ENCODE measurements around the gene TOGARAM1. TPM values are rescaled to one million over a fixed set of nuclear protein-coding genes. Genes with fewer than 3 reads are reported as not detected.

The TOGARAM1 gene
- total and polyA plus RNA-seq, 9 of the 15 experiments (the other 6 are each of a cell fraction or from before 2014, with no cell fraction given) = 1.3 to 6.4 (median 3.7) TPM

- in situ Hi-C loops (cut with MboI) = no loop called here
Measured at GRCh38 chr14:45095143-45095542, 133.2 kb downstream of the TOGARAM1 start.

GRCh38 chr14:45096218-45096617, 134.2 kb downstream of the TOGARAM1 start:
- DNase-seq (ENCODE audit: extremely low read depth in 1 of 4, low spot score in 3 of 4) = no peak
- in situ Hi-C loops (cut with MboI) = no loop called here
- Histone ChIP-seq H3K9me3 (replicated peaks; ENCODE audit: control insufficient read depth, insufficient read depth, low read depth, low read length) (no peaks in the 10 kb centered on the region), H4K20me1 (replicated peaks; ENCODE audit: control insufficient read depth, insufficient read depth, low read length) (no peaks in the 10 kb centered on the region), H3K4me3 (no peak overlapping the region), H3K36me3 (ENCODE audit: control insufficient read depth, insufficient read depth, low read length) (peaks cover 63% of the 10 kb centered on the region; the same call in 2 of the 3 replicates), H3K27me3 (ENCODE audit: control insufficient read depth in 2 of 2, insufficient read depth in 2 of 2, low read length in 2 of 2) (no peaks in the 10 kb centered on the region), H3K27ac (ENCODE audit: extremely low read depth, low read depth, low read length) (no peak overlapping the region), H2AFZ (ENCODE audit: low read depth, low read length) (no peak overlapping the region), H3K9ac (ENCODE audit: insufficient read depth in 1 of 2, low read depth in 2 of 2, low read length in 2 of 2) (no peak overlapping the region), H3K9me1 (ENCODE audit: control insufficient read depth, insufficient read depth, low read length) (no peaks in the 10 kb centered on the region), H3K4me1 (replicated peaks in 1 of 2; ENCODE audit: control insufficient read depth in 2 of 2, insufficient read depth in 2 of 2, low read length in 2 of 2) (no peaks in the 10 kb centered on the region; a peak in 1 of 5 replicates), H3K4me2 (ENCODE audit: insufficient read depth, low read length) (no peak overlapping the region), H3K79me2 (ENCODE audit: control insufficient read depth, insufficient read depth, low read length) (peaks cover 43% of the 10 kb centered on the region)
- POLR2A ChIA-PET = interaction anchor here (1.0 kb wide), 1 partner anchor 33 kb away, joined by 3 read pairs; no protein-coding TSS in a partner anchor
- intact Hi-C loops (cut with micrococcal nuclease) = no loop called here
- no TSS peak for BruUV-seq (replicated peaks)
- CTCF ChIA-PET (ENCODE audit: low intra/inter-chr PET ratio) = no interaction called here
- no peak for FAIRE-seq
- ATAC-seq = no peak
- 96% methylated on average over 4 of the region's 4 CpGs for WGBS (ENCODE audit: insufficient coverage, low coverage, missing lambda C conversion rate)
- TF ChIP-seq TRIM25 (IDR thresholded peaks at IDR 0.05; ENCODE audit: borderline replicate concordance) (no peak), ZFP36 (IDR thresholded peaks at IDR 0.05; ENCODE audit: low read depth, low read length, partially characterized antibody) (no peak), GABPA (tag; conservative IDR thresholded peaks at IDR 0.05; ENCODE audit: low read depth) (no peak), GTF3C2 (IDR thresholded peaks at IDR 0.05; ENCODE audit: borderline replicate concordance, extremely low read depth, insufficient read length) (no peak)

More at GRCh38 chr14:45095143-45095542, 133.2 kb downstream of the TOGARAM1 start:
- H3K9ac ChIP-seq (ENCODE audit: insufficient read depth in 1 of 2, low read depth in 2 of 2, low read length in 2 of 2) = no peak overlapping the region
- no peak for FAIRE-seq
- no peak overlapping the region for H2AFZ ChIP-seq (ENCODE audit: low read depth, low read length)
- H3K36me3 ChIP-seq (ENCODE audit: control insufficient read depth, insufficient read depth, low read length) = peaks cover 55% of the 10 kb centered on the region; the same call in 2 of the 3 replicates
- H3K9me1 ChIP-seq (ENCODE audit: control insufficient read depth, insufficient read depth, low read length) = no peaks in the 10 kb centered on the region
- H3K4me2 ChIP-seq (ENCODE audit: insufficient read depth, low read length) = no peak overlapping the region
- TF ChIP-seq SMC3 (conservative IDR thresholded peaks at IDR 0.05; ENCODE audit: insufficient read depth, low read depth, low read length) (no peak), ZBTB26 (CRISPR knock-in tag; IDR thresholded peaks at IDR 0.05) (no peak), BCOR (IDR thresholded peaks at IDR 0.05) (no peak)
- WGBS (ENCODE audit: insufficient coverage, low coverage, missing lambda C conversion rate) = 74% methylated on average over 3 of the region's 4 CpGs
- intact Hi-C loops (cut with micrococcal nuclease) = no loop called here
- H4K20me1 ChIP-seq (replicated peaks; ENCODE audit: control insufficient read depth, insufficient read depth, low read length) = no peaks in the 10 kb centered on the region
- H3K9me3 ChIP-seq (replicated peaks; ENCODE audit: control insufficient read depth, insufficient read depth, low read depth, low read length) = no peaks in the 10 kb centered on the region
- ChIA-PET CTCF (ENCODE audit: low intra/inter-chr PET ratio) (no interaction called here), POLR2A (interaction anchor here (0.7 kb wide), 1 partner anchor 296 kb away, joined by 3 read pairs; no protein-coding TSS in a partner anchor)
- H3K4me1 ChIP-seq (replicated peaks in 1 of 2; ENCODE audit: control insufficient read depth in 2 of 2, insufficient read depth in 2 of 2, low read length in 2 of 2) = no peaks in the 10 kb centered on the region; a peak in 1 of 5 replicates
- H3K79me2 ChIP-seq (ENCODE audit: control insufficient read depth, insufficient read depth, low read length) = peaks cover 50% of the 10 kb centered on the region
- no peak for ATAC-seq
- H3K27me3 ChIP-seq (ENCODE audit: control insufficient read depth in 2 of 2, insufficient read depth in 2 of 2, low read length in 2 of 2) = no peaks in the 10 kb centered on the region
- no peak overlapping the region for H3K4me3 ChIP-seq
- BruUV-seq (replicated peaks) = no TSS peak
- H3K27ac ChIP-seq (ENCODE audit: extremely low read depth, low read depth, low read length) = no peak overlapping the region
- DNase-seq (ENCODE audit: extremely low read depth in 1 of 4, low spot score in 3 of 4) = no peak
